ENCODE results near the gene THOC2.
"Not testable (repeated sequence)": the region's sequence is repeated elsewhere in the genome, so short reads cannot be mapped to it uniquely, and the experiment has no call there.

THOC2 gene

GRCh38 chrX:123581586-123581985 is 151.3 kb downstream of the THOC2 start:
- ATAC-seq = no peak
- no peak for DNase-seq
- H3K27ac Mint-ChIP-seq = no peak overlapping the region
- no peaks in the 10 kb centered on the region for H3K4me1 Mint-ChIP-seq
- peaks cover 0 to 4% of the 10 kb centered on the region in 2 donors for H3K9me3 Mint-ChIP-seq
- no peaks in the 10 kb centered on the region for H3K27me3 Mint-ChIP-seq
- H3K4me3 Mint-ChIP-seq = no peak overlapping the region

GRCh38 chrX:123580792-123581191 is 152.1 kb downstream of the THOC2 start:
- ATAC-seq (no peak), DNase-seq (no peak)
- Mint-ChIP-seq H3K27ac (no peak overlapping the region), H3K4me3 (no peak overlapping the region), H3K27me3 (no peaks in the 10 kb centered on the region), H3K9me3 (peaks cover 0 to 11% of the 10 kb centered on the region in 2 donors), H3K4me1 (no peaks in the 10 kb centered on the region)

DNA sequence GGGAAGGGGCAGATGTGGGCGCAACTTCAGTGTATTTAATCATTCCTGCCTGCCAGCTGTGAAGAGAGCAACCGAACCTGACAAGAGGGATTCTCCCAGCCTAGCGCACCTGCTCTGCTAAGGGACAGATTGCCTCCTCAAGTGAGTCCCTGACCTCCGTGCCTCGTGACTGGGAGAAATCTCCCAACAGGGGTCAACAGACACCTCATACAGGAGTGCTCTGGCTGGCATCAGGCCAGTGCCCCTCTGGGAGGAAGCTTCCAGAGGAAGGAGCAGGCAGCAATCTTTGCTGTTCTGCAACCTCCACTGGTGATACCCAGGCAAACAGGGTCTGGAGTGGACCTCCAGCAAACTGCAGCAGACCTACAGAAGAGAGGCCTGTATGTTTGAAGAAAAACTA is 158.8 kb downstream of the THOC2 start:
- H3K4me3 Mint-ChIP-seq, ATAC-seq, H3K4me1 Mint-ChIP-seq, H3K27me3 Mint-ChIP-seq, H3K27ac Mint-ChIP-seq, DNase-seq: not testable (repeated sequence)
- peaks cover 10 to 29% of the 10 kb centered on the region in 2 donors for H3K9me3 Mint-ChIP-seq

DNA sequence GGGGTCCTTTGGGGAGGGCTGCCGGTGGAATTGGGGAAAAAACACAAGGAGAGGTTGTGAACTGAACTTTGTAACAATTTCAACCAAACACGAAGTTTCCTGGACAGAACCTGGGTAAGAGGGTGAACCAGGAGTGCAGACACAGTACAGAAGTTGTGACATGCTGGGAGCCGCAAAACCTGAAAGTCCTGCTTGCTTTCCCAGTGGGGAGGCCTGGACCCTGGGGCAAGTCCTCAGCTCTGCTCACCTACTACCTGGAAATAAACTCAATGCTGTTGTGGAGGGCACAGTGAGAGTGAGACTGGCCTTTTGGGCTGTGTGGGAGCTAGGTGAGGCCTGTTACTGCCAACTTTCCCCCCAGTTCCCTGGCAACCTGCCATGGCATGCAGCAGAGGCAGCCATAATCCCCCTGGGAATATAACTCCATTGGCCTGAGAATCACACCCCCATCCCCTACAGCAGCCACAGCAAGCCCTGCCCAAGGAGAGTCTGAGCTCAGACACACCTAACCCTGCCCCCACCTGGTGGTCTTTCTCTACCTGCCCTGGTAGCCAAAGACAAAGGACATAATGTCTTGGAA is 162.8 kb downstream of the THOC2 start:
- no peak for DNase-seq
- H3K27ac Mint-ChIP-seq = no peak overlapping the region
- peaks cover 10 to 12% of the 10 kb centered on the region in 2 donors for H3K9me3 Mint-ChIP-seq
- H3K4me3 Mint-ChIP-seq = no peak overlapping the region
- no peaks in the 10 kb centered on the region for H3K4me1 Mint-ChIP-seq
- no peaks in the 10 kb centered on the region for H3K27me3 Mint-ChIP-seq
- no peak for ATAC-seq

DNA sequence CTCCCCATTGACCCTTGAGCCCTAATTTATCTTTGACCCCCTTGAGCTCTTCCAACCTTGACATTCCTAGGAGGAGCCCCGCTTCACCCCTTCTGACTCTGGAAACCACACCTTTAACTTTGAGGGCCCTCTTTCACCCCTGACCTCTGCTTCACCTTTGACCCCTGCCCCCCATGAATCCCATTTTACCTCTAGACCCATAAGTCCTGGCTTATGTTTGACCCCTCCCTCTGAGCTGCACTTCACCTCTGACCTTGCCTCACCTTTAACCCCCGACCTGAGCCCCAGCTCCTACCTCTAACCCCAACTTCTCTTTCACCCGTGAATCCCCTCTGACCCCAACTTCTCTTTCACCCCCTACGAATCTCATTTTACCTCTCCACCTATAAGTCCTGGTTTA is 169.7 kb downstream of the THOC2 start:
- peak overlapping the region in 1 of 2 donors; percentile 31 for H3K27ac Mint-ChIP-seq
- no peak overlapping the region for H3K4me3 Mint-ChIP-seq
- ATAC-seq (no peak), DNase-seq (no peak)
- no peaks in the 10 kb centered on the region for H3K4me1 Mint-ChIP-seq
- H3K9me3 Mint-ChIP-seq = no peaks in the 10 kb centered on the region
- no peaks in the 10 kb centered on the region for H3K27me3 Mint-ChIP-seq

DNA sequence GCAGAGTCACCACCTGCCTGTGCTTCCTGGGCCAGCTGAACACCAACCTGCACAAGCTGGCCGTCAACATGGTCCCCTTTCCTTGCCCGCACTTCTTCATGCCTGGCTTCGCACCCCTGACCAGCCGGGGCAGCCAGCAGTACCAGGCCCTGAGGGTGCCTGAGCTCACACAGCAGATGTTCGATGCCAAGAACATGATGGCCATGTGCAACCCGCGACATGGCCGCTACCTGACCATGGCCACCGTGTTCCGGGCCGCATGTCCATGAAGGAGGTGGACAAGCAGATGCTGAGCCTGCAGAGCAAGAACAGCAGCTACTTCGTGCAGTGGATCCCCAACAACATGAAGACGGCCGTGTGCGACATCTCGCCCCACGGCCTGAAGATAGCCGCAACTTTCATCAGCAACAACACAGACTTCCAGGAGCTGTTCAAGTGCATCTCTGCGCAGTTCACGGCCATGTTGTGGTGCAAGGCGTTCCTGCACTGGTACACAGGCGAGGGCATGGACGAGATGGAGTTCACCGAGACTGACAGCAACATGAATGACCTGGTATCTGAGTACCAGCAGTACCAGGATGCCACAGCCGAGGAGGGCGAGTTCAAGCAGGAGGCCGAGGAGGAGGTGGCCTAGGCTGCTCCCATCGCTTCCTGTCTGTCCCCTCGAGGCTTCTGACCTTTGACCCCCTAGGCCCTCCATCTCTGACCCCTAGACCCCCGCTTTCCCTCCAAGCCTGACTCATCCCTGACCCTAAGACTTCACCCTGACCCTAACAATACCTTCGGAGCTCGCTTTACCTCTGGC is 170.3 kb downstream of the THOC2 start:
- no peak for DNase-seq

DNA sequence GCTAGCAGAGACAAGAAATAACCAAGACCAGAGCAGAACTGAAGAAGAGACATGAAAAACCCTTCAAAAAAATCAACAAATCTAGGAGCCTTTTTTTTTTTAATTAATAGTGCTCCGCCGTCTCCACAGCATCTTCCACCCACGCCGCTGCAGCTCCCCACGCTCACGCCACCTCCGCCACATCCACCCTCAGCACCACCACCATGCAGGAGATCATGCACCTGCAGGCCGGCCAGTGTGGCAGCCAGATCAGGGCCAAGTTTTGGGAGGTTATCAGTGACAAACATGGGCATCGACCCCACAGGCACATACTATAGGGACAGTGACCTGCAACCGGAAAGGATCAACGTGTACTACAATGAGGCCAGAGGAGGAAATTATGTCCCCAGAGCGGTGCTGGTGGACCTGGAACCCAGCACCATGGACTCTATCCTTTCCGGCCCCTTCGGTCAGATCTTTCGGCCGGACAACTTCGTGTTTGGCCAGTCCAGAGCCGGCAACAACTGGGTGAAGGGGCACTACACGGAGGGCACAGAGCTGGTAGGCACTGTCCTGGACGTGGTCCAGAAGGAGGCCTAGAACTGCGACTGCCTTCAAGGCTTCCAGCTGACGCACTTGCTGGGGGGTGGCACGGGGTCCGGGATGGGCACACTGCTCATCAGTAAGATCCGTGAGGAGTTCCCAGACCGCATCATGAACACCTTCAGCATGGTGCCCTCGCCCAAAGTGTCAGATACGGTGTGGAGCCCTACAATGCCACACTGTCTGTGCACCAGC is 171.2 kb downstream of the THOC2 start:
- no peak for DNase-seq
- no peak for ATAC-seq
- Mint-ChIP-seq H3K9me3 (no peaks in the 10 kb centered on the region), H3K27me3 (no peaks in the 10 kb centered on the region), H3K4me1 (no peaks in the 10 kb centered on the region), H3K27ac (no peak overlapping the region), H3K4me3 (no peak overlapping the region)

More for the DNA sequence above, 170.3 kb downstream of the THOC2 start:
- no peak for ATAC-seq
- no peaks in the 10 kb centered on the region for H3K9me3 Mint-ChIP-seq
- no peaks in the 10 kb centered on the region for H3K27me3 Mint-ChIP-seq
- H3K4me3 Mint-ChIP-seq = no peak overlapping the region
- H3K4me1 Mint-ChIP-seq = no peaks in the 10 kb centered on the region
- H3K27ac Mint-ChIP-seq = no peak overlapping the region

DNA sequence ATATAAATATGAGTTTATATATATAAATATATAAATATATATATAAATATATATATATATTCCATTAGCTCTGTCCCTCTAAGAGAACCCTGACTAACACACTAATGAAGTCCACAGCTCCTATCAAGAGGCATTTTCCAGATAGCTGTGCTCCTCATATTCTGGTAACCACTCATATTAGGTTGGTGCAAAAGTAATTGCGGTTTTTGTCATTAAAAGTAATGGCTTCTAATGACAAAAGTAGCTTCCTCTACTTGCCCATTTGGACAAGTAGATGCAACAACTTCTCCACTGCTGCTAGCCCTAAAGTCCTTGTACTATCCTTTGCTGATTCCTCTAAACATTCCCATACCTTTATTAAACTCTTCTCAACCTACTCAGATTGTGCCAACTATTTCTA is 182.0 kb downstream of the THOC2 start:
- Mint-ChIP-seq H3K9me3 (no peaks in the 10 kb centered on the region), H3K27ac (no peak overlapping the region), H3K4me3 (no peak overlapping the region), H3K4me1 (no peaks in the 10 kb centered on the region), H3K27me3 (no peaks in the 10 kb centered on the region)
- no peak for DNase-seq
- no peak for ATAC-seq

All from stimulated activated naive CD8-positive, alpha-beta T cell treated with anti-CD3 and anti-CD28 coated beads, Interleukin-15, amount 100 ng/mL, for 72 hours (primary cell).